Omental fat pad (tissue), 4 donors: Measurements from ENCODE around the gene KRTAP10-10. TPM values are rescaled to one million over a fixed set of nuclear protein-coding genes. Genes with fewer than 3 reads are reported as not detected.

Experiments used
- ATAC-seq: fragments of 150-250 bp; one replicate; pipeline ENCODE4 v1.9.1; 2016; ENCODE audit warnings: mild to moderate bottlenecking, moderate library complexity; ENCODE audit not compliant: low FRiP score
- DNase-seq: peaks from one replicate; pipeline ENCODE4 v3.0.0-alpha.2; 2019; ENCODE audit warnings: low spot score
- total RNA-seq, 4 donors: library from RNA; depleted of rRNA; stranded (reverse); fragments of >200 nt; gene quantifications; one replicate each; pipeline ENCODE4 v1.1.0, GENCODE V29; 2016
- TF ChIP-seq, protein P1 (sequence below), 3 donors: fragments of 450-650 bp; IDR thresholded peaks; one replicate each; pipeline ENCODE4 v1.5.1; 2016 to 2017; ENCODE audit warnings: antibody characterized with exemption in 3 of 3, mild to moderate bottlenecking in 3 of 3, moderate library complexity in 2 of 3

Gene KRTAP10-10
- total RNA-seq, 4 donors from 2014 or later = not detected

DNA sequence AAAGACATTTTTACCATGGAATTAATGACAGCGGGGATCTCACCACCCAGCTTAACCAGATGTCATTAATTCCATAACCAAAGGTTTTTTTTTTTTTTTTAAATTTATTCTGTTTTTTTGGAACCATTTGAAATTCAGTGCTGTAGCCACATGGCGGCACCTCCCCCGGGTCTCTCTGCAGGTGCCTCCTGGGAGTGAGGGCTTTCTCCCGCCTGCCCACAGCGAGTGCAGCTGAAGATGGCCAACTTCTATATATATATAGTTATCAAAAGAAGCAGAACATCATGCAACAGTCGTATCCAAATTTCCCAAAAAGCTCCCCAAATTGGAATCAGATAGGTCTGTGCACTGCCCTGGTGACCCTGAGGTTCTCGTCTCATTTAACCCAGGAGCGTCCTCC is 21.7 kb upstream of the KRTAP10-10 start:
- ATAC-seq (no peak), DNase-seq (no peak)
- TF ChIP-seq, protein P1, sequence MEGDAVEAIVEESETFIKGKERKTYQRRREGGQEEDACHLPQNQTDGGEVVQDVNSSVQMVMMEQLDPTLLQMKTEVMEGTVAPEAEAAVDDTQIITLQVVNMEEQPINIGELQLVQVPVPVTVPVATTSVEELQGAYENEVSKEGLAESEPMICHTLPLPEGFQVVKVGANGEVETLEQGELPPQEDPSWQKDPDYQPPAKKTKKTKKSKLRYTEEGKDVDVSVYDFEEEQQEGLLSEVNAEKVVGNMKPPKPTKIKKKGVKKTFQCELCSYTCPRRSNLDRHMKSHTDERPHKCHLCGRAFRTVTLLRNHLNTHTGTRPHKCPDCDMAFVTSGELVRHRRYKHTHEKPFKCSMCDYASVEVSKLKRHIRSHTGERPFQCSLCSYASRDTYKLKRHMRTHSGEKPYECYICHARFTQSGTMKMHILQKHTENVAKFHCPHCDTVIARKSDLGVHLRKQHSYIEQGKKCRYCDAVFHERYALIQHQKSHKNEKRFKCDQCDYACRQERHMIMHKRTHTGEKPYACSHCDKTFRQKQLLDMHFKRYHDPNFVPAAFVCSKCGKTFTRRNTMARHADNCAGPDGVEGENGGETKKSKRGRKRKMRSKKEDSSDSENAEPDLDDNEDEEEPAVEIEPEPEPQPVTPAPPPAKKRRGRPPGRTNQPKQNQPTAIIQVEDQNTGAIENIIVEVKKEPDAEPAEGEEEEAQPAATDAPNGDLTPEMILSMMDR (IDR thresholded peaks at IDR 0.05) = no peak

DNA sequence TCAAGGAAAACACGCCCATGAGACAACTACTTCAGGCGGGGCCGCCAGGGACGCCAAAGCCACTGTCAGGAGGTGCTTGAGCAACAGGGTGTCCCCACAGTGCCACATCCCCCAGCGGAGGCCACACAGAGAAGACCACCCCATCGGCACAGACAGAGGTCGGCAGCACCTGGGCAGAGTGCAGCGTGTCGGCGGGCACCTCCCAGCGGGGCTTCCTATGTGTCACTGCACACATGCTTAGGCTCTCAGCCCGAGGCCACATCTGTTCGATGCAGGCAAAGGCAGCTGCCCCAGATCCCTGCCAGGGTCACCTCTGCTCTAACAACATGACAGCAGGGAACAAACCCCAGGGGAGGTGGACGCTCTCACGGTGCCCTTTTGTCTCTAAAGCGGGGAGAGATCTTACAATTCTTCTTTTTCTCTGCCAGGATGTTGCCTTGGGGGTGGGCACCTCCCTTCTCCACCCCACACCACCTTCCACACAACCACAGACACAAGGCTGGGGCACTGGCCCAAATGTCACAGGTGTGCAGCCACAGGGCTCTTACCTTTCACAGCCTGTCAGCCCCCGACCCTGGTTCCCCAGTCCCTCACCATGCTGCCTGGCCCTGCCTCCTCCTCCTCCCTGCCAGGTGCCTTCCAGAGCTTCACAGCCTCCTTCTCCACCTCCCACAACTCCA is 21.1 kb upstream of the KRTAP10-10 start:
- DNase-seq (no peak), ATAC-seq (no peak)
- TF ChIP-seq, protein P1 (IDR thresholded peaks at IDR 0.05) = no peak

DNA sequence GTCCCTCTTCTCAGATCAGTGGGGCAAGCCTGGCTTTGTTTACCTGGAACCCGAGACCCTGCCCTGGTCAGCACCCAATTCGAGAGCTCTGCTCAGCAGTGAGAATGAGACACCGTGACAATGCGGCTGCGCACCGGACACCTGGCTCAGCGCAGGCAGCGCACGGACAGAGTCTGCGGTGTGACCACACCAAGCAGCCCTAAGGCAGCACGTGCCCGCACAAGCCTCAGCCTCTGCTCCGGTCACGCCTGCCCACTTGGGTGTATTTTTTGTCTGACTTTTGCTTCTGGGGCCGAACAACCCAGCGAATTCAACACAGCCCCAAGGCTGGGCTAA is 20.6 kb upstream of the KRTAP10-10 start:
- ATAC-seq (no peak), DNase-seq (no peak)
- TF ChIP-seq, protein P1 (IDR thresholded peaks at IDR 0.05) = no peak

DNA sequence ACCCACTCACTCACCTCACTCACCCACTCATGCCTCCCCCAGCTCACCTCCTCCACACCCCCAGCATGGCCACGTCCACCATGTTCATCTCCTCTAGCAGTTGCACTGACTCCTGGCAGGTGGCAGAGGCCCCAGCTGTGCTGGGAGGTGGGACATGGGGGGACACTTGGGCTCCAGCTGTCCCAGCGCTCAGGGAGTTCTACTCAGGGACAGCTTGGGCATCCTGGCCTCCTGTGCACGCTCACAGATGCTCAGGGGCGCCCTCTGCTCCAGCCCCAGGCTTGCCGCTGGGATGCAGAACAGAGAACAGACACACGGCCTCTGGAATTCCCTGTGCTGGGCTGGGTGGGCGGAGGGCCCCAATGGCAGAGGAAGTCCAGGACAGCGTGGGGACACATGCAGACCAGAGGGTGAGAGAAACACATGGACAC is 20.1 kb upstream of the KRTAP10-10 start:
- no peak for ATAC-seq
- TF ChIP-seq, protein P1 (IDR thresholded peaks at IDR 0.05) = no peak
- DNase-seq = no peak

DNA sequence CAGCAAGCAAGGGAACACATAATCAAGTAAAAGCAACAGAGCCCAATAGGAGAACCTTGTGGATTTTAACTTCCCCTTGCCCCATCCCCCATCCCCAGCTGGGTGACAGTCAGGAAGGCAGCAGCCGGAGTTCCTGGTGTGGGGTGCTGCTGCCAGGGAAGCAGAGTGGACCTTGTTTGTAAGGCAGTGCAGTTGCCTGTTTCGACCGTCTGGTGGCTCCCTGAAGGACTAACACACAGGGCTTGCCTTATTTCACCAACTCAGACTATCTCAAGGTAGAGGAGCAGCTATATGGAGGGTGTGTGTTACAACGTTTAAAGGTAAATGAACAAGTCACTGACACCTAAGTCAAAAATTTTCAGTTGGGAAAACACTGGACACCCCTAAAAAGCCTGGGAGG is 18.7 kb upstream of the KRTAP10-10 start:
- DNase-seq (no peak), ATAC-seq (no peak)
- TF ChIP-seq, protein P1 (IDR thresholded peaks at IDR 0.05) = no peak

DNA sequence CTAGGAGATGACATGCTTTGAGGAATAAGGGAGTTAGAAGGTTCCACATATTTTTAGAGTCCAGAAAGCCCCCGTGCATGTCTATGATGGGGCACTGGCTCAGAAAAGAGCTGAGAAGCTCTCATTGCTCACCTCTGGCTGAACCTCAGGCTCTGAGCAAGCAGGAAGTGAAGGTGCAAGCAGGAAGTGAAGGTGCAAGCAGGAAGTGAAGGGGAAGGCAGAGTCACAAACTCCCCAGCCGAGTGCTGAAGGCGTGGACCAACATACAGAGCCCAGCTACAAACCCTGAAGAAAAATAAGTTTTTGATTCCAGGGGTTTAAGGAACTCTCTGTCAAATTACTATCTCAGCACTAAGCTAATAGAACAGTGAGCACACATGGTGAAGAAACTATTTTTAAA is 18.2 kb upstream of the KRTAP10-10 start:
- TF ChIP-seq, protein P1 (IDR thresholded peaks at IDR 0.05) = no peak
- DNase-seq (no peak), ATAC-seq (no peak)

DNA sequence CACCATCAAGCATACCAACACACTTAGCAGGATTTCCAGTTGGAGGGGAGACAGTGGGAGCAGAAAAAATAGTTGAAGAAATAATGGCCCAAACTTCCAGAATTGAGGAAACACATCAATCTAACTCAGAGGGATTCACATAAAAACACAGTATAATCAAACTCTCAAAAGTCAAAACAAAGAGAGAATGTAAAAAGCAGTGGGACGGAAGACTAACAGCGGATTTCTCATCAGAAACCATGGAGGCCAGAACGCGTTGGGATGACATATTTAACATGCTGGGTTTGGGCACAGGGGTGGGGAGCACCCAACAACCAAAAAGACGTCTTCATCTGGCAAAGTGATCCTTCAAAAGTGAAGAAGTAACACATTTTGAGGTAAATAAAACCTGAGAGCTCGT is 17.3 kb upstream of the KRTAP10-10 start:
- no peak for ATAC-seq
- TF ChIP-seq, protein P1 (IDR thresholded peaks at IDR 0.05) = no peak
- no peak for DNase-seq
